C4-2B (cell line): ENCODE results near the gene ZDHHC16.

Experiments
- H3K27ac ChIP-seq: fragments of 450-650 bp; 2 replicates; pipeline ENCODE4 v1.5.1; 2017
- ZFX ChIP-seq: fragments of 450-650 bp; IDR thresholded peaks from 2 replicates; pipeline ENCODE4 v1.6.1; 2017
- TF ChIP-seq, protein P1 (sequence below): fragments of 450-650 bp; conservative IDR thresholded peaks from 2 replicates; pipeline ENCODE4 v1.5.1; 2017; ENCODE audit warnings: mild to moderate bottlenecking

The ZDHHC16 gene

DNA sequence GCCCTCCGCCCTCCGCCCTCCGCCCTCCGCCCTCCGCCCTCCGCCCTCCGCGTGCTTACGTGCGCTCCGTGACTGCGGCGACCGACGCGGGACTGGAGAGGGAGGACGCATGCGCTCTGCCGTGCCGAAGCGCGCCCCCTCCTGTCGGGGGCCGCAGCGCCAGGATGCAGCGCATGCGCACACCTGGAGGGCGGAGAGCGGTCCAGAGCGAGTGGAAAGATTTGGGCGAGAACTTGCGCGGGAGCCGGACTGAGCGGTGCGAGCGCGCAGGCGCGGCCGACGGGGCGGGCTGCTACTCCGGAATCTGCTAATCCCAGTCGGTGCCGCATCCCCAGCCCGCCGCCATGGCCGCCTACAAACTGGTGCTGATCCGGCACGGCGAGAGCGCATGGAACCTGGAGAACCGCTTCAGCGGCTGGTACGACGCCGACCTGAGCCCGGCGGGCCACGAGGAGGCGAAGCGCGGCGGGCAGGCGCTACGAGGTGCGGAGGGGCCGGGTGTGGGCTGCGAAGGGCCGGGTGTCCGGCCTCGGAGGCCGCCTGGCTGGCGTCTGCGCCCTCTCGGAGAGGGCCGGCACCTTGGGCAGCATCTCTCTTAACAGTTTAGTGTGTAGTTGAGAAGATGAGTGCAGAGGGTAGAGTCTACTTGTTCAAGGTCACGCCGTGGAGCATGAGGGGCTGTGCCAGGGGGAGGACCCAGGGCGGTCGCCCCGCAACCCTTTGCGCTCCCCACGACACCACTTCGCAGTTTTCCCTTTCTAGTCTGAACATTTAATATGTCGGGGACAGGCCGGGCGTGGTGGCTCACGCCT is 19.8 kb upstream of the ZDHHC16 start, which contains the start of gene PGAM1:
Gene PGAM1, plus strand, starts transcription at position 228 of the 812 bp plus-strand sequence. Its CDS starts 117 bp downstream, at position 345.
- H3K27ac ChIP-seq = peak within 1 kb of the TSS; percentile 99
- peak; percentile 85 for TF ChIP-seq ZFX
- TF ChIP-seq, protein P1, sequence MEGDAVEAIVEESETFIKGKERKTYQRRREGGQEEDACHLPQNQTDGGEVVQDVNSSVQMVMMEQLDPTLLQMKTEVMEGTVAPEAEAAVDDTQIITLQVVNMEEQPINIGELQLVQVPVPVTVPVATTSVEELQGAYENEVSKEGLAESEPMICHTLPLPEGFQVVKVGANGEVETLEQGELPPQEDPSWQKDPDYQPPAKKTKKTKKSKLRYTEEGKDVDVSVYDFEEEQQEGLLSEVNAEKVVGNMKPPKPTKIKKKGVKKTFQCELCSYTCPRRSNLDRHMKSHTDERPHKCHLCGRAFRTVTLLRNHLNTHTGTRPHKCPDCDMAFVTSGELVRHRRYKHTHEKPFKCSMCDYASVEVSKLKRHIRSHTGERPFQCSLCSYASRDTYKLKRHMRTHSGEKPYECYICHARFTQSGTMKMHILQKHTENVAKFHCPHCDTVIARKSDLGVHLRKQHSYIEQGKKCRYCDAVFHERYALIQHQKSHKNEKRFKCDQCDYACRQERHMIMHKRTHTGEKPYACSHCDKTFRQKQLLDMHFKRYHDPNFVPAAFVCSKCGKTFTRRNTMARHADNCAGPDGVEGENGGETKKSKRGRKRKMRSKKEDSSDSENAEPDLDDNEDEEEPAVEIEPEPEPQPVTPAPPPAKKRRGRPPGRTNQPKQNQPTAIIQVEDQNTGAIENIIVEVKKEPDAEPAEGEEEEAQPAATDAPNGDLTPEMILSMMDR = peak; percentile 89

DNA sequence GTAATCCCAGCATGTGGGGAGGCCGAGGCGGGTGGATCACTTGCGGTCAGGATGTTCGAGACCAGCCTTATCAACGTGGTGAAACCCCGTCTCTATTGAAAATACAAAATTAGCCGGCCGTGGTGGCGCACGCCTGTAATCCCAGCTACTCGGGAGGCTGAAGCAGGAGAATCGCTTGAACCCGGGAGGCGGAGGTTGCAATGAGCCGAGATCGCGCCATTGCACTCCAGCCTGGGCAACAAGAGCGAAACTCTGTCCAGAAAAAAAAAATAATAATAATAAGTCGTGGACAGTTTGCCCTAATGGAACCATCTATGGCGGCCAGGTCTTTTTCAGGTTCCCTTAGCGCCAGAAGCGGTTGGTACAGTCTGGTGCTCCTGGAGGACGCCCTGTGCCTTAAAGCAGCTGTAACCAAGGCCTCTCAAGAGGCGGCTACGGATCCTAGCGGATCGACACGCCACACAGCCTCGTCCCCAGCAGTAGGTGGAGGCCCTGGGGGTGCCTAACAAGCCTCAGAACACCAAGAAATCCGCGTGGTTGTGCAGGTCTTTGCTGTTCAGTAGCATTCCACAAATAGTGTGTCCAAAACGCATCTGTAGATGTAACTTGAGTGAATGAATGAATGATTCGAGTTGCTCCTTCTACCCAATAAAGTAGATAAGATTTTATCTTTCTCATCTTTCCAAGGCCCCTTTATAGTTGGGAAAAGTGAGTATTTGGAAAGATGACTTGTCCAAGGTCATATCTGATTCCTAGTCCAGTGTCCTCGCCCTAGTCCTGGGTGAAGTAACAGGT is 19.0 kb upstream of the ZDHHC16 start:
- TF ChIP-seq, protein P1 = no peak
- no peak for TF ChIP-seq ZFX
- H3K27ac ChIP-seq = peak overlapping the region; percentile 99

DNA sequence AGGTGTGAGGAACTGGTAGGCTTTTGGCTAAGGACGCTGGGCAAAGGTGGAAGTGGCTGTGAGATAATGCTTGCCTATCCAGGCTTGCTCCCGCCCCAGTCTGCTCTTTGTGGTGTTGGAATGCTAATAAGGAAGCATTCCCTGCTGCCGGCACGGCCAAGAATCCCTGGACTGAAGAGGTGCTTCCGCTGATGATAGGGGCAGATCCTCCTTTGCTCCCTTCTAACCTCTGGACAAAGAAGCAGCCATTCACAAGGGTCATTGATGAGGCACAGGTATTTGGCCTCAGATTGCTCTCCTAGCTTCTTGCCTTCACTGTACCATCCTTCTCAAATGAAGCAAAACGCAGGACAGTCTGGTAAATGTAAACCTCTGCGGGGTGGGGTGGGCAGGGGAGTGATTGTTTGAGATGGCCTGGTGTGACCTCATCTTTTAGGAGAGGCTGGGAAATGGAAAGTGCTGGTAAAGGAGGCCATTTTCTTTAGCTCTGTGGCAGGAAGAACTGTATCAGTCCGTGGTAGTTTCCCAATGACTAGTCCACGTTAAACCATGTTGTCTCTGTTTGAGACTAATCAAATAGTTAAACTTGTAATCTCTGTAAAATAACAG is 18.3 kb upstream of the ZDHHC16 start:
- H3K27ac ChIP-seq = peak overlapping the region; percentile 99

DNA sequence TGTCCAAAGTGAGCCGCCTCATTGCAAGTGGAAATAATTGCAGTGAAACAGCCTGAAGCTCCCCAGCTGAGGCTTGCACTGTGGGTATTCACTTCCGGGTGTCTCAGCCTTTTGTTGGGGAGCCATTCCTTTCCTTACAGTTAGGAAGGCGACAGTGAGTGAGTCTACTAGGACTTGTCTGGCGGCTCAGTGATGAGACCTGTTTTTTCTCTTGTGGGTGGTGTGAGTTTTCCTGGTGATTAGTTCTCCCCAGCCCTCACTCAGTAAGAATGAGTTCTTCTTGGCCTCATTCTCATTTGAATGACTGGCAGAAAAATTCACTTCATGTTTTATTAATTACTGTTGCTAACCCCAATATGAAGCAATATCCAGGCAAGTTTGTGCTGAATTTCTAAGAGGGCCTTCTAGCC is 17.4 kb upstream of the ZDHHC16 start:
- TF ChIP-seq ZFX = no peak
- TF ChIP-seq, protein P1 = no peak
- H3K27ac ChIP-seq = no peak overlapping the region; the same call in 1 of the 2 replicates

More for the DNA sequence above, 18.3 kb upstream of the ZDHHC16 start:
- TF ChIP-seq ZFX = no peak
- TF ChIP-seq, protein P1 = no peak

DNA sequence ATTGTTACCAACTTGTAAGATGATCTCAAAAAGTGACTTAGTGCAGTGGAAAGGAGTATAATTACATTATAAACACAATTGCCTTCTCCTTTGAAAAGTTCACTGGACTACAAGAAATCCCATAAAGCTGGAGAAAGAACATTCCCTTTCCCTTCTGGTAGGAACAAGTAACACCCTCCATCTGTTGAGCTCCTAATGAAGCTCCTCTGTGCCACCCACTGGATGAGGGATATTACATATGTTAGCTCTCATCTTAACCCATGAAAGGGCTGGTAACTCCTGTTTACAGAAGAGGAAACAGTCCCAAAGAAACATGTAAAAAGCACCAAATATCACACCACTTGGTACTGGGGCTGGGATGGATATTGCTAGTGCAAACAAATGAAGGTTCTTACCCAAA is 11.9 kb upstream of the ZDHHC16 start:
- H3K27ac ChIP-seq = no peak overlapping the region
- TF ChIP-seq, protein P1 = no peak
- TF ChIP-seq ZFX = no peak

DNA sequence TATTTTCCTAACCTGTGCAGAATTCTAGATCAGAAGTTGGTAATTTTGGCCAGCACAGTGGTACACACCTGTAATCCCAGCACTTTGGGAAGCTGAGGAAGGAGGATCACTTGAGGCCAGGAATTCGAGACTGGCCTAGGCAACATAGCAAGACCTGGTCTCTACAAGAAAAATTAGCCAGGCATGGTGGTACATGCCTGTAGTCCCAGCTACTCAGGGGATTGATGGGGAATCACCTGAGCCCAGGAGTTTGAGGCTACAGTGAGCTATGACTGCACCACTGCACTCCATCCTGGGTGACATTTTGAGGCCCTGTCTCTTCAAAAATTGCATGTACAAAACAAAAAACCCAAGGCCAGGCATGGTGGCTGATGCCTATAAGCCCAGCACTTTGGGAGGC is 11.4 kb upstream of the ZDHHC16 start:
- H3K27ac ChIP-seq = no peak overlapping the region
- TF ChIP-seq, protein P1 = no peak
- TF ChIP-seq ZFX = no peak
